HG03342 (cell line): ENCODE results near the gene MYO1F.
"Not testable (repeated sequence)": the region's sequence is repeated elsewhere in the genome, so short reads cannot be mapped to it uniquely, and the experiment has no call there.

ENCODE experiments used
- ATAC-seq: cut with Tn5 transposase; IDR thresholded peaks from one replicate; pipeline ENCODE4 v1.9.1; 2021; ENCODE audit warnings: mild to moderate bottlenecking, moderate library complexity; ENCODE audit not compliant: unreplicated experiment

Gene MYO1F

DNA sequence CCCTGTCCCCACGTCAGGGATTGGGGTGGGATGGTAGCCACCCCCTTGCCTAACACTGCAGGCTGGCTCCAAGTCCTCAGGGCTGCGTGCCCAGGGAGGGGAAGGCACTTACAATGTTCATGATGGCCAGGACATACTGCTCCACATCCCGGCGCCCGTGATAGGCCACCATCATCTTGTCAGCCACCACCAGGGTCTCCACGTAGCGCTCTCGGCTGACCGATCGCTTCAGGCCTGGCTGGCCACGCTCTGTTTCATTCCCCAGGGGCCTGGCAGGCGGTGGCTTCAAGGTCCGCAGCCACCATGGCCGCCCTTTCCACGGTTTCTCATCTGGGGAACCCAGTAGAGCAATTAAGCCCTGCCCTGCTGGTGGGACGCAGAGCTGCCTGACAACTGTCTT is 23.6 kb upstream of the MYO1F start:
- ATAC-seq = no peak

DNA sequence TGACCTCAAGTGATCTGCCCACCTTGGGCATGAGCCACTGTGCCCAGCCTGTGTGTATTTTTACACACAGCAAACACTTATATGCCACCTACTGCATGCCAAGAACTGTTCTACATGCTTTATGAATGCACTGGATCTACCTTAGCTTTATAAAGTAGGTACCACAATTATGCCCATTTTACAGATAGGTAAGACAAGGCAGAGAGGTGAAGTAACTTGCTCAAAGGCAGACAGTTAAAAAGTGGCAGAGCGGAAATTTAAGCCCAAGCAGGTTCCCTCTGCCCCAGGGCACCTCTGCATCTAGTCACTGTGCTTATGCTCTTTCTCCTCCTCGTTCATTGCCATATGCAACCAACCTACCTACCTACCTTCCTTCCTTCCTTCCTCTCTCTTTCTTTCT is 22.8 kb upstream of the MYO1F start:
- no peak for ATAC-seq

DNA sequence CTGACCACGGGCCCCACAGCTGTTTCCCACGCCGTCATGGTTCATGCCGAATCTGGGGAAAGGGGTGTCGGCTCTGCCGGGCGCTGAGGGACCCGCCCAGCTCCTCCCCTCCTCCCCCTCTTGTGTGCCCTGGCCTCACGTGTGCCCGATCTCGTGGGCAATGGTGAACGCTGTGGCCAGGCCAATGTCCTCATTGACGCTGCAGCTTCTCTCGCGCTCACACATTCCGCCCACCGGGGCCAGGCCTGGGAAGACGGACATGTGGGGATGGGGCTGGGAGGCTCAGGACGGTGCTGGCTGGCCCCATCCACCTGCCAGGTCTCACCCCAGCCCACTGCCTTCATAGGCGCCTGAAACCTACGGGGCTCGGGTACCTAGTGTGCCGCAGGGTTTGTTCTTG is 18.9 kb upstream of the MYO1F start:
- ATAC-seq = no peak

DNA sequence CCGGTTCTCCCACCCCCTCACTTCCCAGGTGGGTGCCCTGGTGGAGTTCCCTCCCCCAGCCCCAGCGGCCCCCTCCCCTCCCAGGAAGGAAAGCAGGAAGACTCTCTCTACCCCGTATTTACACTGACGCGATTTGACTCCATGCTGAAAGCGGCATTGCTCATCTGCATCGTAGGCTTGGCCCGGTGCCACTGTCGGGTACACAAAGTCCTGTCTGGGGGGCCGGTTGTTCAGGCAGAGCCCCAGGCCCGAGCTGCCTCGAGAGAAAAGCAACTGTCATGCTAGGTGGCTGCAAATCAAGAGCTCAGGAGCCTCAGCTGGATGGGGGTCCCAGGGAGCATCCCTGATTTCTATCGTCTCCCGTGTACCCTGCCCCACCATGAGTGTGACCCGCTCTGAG is 18.4 kb upstream of the MYO1F start:
- no peak for ATAC-seq

DNA sequence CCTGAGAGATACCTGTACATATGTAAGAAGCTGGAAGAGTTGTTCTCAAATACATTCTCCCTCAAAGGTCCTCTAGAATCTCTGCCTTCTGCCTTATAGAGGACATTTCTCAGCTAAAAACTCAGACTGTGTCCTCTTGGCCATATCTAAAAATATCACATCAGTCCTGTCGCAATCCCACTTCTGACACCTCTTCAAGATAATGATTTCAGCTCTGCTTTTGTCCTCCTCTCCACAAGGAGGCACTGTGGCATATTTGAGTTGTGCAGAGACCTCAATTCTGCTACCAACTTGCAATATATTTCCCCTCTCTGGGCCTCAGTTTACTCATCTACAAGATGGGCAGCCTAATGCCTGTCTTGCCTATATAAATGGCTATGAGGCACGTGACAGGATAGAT is 16.7 kb upstream of the MYO1F start:
- ATAC-seq = no peak

DNA sequence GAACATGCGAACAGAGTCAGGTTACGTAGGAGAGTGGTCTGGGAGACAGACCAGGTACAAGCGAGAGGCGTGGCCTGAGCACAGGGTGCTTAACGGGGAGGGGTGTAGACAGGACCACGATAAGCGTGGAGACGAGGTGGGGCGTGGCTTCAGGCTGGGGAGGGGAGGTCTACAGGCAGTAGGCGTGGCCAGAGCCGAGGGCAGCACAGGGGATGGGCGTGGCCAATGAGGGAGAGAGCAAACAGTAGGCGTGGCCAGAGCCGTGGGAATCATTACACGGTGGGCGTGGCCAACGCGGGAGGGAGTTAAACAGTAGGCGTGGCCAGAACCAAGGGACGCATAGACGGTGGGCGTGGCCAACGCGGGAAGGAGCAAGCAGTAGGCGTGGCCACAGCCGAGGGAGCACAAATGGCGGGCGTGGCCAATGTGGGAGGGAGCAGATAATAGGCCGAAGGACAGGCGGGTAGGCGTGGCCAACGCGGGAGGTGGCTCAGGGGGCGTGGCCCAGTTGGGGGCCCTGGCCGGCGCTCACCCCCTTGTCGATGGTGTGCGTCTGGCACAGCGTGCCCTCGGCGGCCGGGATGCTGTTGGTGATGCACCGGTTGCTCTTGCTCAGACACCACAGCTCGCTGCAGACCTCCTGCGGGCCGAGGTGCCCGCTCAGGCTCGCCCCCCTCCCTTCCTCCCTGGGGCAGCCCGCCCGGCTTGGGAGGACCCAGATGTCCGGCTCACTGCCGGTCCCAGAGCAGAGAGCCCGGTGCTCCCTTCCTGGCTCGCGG is 15.2 kb upstream of the MYO1F start:
- no peak for ATAC-seq

DNA sequence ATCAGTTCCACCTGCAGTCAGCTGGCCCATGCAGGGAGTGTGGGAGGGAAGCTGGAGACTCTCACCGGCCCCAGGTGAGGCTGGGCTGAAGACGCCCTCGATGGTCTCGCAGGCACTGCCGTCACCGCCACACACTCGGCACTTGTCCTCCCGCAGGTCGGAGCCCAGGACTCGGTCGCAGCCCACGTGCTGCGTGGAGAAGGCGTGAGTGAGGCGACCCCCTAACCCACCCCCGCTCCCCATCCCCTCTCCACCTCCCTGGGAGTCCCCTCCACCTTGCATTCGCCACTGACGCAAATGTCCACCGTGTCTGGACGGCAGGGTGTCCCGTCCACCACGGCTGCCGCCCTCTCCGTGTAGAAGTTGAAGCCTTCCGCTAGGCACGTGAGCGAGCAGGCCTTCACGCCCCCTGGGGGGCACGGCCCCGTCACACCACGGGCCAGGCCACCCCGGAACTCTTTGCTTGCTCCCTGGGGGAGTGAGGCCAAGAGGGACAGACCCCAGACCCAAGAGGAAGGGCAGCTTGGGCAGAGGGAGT is 12.0 kb upstream of the MYO1F start:
- no peak for ATAC-seq

DNA sequence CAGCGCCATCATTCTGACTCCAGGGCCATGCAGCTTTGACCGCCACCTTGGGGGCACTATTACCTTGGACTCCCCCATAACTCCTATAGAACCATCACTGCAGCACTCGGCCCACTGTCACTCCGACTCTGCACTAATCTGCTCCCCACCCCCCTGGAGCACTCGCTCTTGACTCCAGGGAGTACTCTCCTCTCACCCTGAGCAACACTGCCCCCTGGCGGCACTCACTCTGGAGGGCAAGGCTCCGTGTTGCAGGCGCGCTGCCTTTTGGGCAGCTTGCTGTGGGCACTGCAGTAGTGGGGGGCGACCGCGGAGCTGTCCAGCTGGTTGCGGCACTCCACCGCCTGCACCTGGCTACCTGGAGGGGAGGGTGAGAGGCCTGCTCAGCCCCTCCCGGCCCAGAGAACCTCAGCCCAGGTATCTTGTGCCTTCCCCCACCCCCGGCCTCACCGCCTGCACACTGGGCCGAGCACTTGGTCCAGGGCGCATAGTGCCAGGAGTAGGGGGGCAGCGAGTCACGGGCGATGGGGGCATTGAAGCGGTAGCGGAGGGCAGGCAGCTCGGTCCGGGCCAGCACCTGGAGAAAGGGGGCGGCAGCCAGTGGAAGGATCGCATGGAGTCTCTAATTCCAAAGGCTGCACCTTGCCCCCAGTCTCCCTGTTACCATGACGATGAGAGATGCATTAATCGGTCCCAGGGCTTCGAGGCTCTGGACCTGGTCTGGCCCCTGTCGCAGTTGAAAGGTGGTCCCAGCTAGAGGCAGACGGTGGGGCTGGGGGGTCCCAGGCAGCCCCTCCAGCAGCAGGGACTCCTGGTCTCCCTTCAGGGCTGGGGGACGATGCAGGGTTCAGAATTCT is 8.9 kb upstream of the MYO1F start:
- no peak for ATAC-seq

DNA sequence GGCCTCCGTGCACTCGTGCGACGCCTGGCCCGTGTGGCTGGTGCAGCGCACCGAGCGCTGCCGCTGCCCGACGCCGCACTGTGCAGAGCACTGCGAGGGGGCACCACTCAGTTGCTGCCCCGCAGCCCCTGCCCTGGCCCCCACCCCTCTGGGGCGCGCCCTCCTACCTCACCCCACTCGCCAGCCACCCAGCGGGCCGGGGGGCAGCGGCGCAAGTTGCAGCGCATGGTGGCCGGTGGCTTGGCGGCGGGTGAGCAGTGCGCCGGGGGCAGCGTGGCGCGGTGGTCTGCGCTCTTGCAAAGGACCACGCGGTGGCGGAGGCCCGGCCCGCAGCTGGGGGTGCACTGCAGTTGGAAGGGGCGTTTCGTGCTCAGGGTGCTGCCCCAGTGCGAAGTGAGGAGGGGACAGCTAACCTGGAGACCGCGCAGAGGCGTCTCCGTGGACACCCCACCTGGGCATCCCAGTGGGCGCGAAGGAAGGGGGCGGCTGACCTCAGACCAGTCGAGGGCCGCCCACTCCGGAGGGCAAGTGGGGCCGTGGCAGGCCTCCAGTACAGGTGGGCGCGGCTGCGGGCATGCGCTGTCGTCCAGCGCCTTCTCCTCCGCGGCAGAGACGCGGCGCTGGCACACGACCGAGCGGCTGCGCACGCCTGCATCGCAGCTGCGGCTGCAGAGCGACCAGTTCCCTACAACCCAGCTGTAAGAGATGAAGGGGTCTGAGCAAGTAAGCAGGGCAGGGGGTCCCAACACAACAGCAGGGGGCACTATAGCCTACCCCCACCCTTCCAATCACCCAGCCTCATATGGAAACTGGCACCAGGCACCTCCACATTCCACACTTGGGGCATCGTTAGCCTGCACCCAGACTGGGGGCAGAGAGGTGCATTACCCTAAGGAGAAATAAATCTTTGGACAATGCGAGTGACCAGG is 8.0 kb upstream of the MYO1F start:
- no peak for ATAC-seq

DNA sequence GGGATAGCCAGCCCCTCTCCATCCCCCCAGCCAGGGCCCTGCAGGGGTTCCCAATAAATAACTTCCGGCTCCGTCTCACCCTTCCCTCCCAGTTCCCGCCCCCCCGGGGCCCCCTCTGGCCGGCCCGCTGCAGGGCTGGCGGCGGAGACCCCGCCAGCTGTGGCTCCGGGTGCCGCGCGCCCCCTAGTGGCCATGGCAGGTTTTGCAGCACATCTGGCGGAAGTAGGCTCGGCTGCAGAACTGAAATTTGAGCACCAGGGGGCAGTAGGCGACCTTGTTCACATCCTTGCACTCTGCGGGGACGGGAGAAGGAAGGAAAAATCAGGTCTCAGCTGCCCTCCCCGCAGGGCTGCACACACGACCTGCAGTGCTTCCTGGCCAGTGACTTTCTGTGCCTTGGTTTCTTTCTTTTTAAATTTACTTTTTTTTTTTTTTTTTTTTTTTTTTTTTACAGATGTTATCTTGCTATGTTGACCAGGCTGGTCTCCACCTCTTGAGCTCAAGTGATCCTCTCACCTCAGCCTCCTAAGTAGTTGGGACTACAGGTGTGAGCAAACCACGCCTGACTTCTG is 3.6 kb upstream of the MYO1F start:
- no peak for ATAC-seq

DNA sequence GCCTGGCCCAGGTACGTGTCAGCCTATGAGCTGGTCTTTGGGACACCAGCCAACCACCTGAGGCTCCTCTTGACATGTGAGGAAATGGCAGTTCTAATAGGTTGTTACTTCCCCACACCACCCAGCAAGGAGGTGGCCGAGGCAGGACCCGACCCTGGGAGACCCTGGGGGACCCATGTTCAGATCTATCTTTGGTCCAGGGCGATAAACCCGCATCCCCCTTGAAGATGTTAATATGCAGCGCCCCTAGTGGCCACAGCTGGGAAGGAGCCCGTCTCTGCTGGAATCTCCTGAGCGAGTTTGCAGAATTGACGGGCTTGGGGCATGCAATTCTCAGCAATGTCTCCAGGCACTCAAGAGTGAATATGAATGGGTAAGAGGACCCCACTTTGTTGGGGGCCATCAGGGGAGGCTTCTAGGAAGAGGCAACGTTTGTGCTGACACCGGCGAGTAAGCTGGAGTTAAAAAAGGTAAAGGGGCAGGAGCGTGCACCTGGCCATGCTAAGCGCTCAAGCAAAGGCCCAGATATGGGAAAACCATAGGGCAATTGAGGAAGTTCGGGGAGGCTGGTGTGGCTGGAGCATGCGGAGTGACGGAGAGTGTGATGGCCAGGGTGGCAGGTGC is 1.5 kb upstream of the MYO1F start:
- no peak for ATAC-seq

DNA sequence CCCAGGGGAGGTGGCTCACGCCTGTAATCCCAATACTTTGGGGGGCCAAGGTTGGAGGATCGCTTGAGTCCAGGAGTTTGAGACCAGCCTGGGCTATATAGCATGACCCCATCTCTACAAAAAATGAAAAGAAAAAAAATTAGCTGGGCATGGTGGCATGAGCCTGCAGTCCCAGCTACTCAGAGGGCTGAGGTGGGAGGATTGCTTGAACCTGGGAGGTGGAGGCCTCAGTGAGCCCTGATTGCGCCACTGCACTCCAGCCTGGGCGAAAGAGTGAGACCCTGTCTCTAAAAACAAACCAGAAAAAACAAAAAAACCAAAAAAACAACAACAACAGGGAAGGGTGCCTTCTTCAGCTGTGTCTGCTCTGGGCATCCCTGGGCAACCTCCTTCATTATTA is 499 bp upstream of the MYO1F start:
- ATAC-seq = no peak

DNA sequence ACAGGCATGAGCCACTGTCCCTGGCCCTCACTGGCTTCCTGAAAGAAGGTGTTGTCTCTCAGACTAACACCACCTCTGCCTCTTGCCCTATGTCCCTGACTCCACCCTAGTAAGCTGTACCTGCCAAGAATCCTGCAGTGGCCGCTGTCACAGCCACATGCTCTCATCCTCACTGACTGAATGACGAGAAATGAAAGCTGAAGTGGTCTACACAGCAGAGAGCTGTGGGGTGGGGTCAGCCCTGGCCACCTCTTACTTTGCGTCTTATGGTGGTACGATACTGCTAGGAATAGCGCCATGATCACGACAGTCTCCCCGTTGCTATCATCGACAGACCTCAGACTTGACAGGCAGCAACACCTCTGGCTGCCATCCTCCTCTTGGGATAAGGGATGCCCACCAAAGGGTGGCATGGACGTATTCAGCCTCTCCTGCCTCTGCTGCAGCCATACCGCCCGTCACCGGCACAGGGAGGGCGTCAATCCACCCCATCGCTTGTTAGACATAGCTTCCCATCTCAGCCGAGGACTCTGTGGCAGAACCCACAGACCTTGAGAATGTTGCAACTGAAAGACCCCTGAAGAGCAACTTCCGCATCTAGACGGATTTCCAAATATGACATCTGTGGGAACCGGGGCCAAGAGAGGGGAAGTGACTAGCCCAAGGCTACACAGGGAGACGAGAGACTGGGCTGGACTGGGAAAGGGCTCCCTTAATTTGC is 809 bp downstream of the MYO1F start:
- no peak for ATAC-seq

DNA sequence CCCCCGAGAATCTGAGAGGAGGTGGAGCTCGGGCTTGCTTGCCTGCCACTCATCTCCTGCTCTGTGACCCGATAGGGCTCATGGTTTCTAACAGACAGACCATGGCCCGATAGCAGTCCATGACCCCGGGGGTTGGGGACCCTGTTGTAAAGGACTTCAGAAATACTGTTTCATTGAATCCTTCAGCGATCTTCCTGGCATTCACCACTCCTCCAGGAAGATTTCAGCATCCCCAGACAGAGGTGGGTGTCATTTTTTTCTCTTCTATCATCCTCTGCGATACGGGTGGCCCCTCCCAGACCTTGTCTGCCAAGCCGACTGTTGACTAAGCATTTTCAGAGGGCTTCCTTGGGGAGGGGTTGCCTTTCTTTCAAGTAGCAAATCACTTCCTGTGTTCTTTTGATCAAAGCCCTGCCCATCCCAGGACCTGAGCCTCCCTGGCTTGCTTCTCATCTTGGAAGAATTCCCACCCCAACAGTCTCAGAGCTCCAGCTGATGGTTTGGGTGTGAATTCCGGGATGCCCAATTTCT is 1.7 kb downstream of the MYO1F start:
- ATAC-seq = no peak

DNA sequence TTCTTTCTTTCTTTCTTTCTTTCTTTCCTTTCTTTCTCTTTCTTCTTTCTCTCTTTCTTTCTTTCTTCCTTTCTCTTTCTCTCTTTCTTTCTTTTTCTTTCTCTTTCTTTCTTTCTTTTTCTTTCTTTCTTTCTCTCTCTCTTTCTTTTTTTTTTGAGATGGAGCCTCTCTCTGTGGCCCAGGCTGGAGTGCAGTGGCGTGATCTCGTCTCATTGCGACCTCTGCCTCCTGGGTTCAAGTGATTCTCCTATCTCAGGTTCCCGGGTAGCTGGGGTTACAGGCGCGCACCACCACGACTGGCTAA is 2.7 kb downstream of the MYO1F start:
- not testable (repeated sequence) for ATAC-seq

DNA sequence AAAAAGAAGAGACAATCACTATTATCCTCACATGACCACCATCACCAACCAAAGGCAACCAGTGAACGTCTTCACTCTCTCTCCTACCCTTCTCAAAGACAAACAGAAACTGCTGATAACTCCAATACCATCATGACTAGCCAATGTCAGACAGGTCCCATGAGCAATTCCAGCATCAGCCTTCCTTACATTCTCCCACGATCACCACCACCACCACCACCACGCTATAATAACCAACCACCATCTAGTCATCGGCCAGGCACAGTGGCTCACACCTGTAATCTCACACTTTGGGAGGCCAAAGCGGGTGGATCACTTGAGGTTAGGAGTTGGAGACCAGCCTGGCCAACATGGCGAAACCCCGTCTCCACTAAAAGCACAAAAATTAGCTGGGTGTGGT is 3.9 kb downstream of the MYO1F start:
- no peak for ATAC-seq

DNA sequence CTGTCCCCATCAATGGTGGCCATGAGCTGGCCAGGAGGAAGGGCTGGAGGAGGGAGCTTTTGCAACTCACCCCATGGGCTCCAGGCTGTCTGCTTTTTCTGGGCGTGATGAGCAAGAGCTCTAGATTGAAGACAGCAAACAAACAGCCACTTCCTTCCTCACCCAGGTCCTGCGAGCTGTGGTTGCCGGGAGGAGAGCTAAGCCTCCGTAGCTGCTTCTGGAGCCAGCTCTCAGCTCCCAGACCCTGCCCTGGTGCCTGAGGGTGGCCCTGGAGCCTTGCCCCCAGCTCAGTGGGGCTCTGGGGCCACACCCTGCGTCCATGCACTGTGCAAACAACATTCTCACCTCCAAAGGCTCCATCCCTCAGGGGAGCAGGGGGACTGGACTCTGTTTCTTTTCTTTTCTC is 6.2 kb downstream of the MYO1F start:
- ATAC-seq = no peak

DNA sequence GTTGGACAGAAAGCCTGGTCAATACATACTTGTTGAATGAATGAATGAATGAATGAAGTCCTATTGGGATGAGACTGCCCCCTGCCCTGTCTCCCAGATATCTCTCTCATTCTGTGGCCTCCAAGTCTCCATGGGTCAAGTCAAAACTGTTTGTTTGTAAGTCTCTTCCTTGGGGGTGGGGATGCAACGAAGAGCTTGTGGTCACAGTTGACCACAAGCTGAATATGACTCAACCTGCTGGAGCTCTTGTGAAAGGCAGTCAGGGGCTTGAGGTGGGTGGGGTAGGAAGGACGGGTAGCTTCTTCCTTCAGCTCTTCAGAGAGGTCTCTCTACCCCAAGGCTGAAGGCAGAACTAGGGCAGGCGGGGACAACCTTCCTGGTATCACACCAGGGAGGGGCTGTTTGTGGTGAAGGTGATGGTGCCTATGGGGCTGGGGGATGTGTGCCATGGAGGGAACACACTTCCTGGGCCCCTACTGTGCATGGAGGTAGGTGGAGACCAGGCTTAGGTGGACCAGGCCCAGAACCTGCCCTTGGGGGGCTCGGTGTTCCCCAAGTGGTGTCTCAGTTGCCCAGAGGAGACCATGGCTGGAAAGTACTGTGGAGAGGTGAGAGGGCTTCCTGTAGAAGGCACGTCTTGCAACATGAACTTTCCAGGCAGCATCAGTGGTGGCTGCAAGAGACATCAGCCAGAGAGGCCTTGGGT is 8.0 kb downstream of the MYO1F start:
- ATAC-seq = peak; percentile 81
